ENCODE measurements around the gene CDKN2B. TPM values are rescaled to one million over a fixed set of nuclear protein-coding genes. Genes with fewer than 3 reads are reported as not detected.

The CDKN2B gene
- total and polyA plus RNA-seq, 4 donors = 0.32 to 1.3 (median 0.54) TPM

DNA sequence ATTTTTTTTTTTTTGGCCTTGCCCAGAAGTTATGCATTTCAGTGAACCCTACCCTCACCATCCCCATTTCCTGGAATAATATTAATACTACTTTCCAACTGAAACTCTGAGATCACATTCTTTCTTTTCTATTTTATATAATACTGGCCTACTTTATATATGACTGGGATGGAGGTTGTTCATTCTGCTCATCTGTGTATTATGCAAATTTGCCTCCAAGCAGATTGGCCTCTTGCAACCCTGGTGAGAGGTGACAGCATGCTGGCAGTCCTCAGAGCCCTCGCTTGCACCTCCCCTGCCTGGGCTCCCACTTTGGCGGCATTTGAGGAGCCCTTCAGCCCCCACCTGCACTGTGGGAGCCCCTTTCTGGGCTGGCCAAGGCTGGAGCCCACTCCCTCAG, 50.3 kb downstream of the CDKN2B start:
- peaks cover 0 to 4% (median 0%) of the 10 kb centered on the region in 4 donors for H3K27me3 ChIP-seq (ENCODE audit: control insufficient read depth in 4 of 4, insufficient read depth in 4 of 4, low read length in 3 of 4)

More for the DNA sequence above, 50.3 kb downstream of the CDKN2B start:
- 94% methylated on average over 2 of the region's 2 CpGs for WGBS
- DNase-seq (ENCODE audit: low spot score) = no peak
- no peak overlapping the region for H3K27ac ChIP-seq (ENCODE audit: low read depth in 1 of 2, low read length in 2 of 2)
- H3K9ac ChIP-seq (ENCODE audit: low read depth in 1 of 2, low read length in 2 of 2) = no peak overlapping the region
- H3K9me3 ChIP-seq (ENCODE audit: control insufficient read depth in 4 of 4, low read length in 3 of 4) = no peaks in the 10 kb centered on the region
- no peaks in the 10 kb centered on the region for H3K36me3 ChIP-seq (ENCODE audit: control insufficient read depth in 4 of 4, insufficient read depth in 3 of 4, low read depth in 1 of 4, low read length in 3 of 4)
- TF ChIP-seq RAD21 (IDR thresholded peaks at IDR 0.05) (no peak), FOXA1 (IDR thresholded peaks at IDR 0.05) (no peak)
- TF ChIP-seq, protein P1, sequence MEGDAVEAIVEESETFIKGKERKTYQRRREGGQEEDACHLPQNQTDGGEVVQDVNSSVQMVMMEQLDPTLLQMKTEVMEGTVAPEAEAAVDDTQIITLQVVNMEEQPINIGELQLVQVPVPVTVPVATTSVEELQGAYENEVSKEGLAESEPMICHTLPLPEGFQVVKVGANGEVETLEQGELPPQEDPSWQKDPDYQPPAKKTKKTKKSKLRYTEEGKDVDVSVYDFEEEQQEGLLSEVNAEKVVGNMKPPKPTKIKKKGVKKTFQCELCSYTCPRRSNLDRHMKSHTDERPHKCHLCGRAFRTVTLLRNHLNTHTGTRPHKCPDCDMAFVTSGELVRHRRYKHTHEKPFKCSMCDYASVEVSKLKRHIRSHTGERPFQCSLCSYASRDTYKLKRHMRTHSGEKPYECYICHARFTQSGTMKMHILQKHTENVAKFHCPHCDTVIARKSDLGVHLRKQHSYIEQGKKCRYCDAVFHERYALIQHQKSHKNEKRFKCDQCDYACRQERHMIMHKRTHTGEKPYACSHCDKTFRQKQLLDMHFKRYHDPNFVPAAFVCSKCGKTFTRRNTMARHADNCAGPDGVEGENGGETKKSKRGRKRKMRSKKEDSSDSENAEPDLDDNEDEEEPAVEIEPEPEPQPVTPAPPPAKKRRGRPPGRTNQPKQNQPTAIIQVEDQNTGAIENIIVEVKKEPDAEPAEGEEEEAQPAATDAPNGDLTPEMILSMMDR (IDR thresholded peaks at IDR 0.05; ENCODE audit: low read depth, low read length, missing input control) = no peak
- no peak overlapping the region for H3K4me3 ChIP-seq (ENCODE audit: low read depth in 1 of 3, low read length in 3 of 3)
- no peaks in the 10 kb centered on the region for H3K4me1 ChIP-seq (ENCODE audit: control insufficient read depth in 4 of 4, insufficient read depth in 4 of 4, low read length in 3 of 4)

Small RNA genes lying within 50 kb of the gene (small RNA-seq; reads per million reads assigned to genes)
- gene RF02045 = not detected

Other genes starting within 250 kb of the CDKN2B start
- 10 to 100 TPM; 12.9 to 17.7 TPM for gene MTAP, start 206.7 kb downstream of the CDKN2B start, total RNA-seq
- gene MTAP, start 206.7 kb downstream of the CDKN2B start, polyA plus RNA-seq = 10 to 100 TPM in 1 of 2 donors, 1 to 10 TPM in 1; 8.6 to 12.2 TPM
- gene CDKN2A, start 14.9 kb downstream of the CDKN2B start, total RNA-seq = under 1 TPM; 0.23 to 0.33 TPM
- under 1 TPM; 0.52 to 0.76 TPM for gene CDKN2A, start 14.9 kb downstream of the CDKN2B start, polyA plus RNA-seq
- under 1 TPM in 1 of 2 donors, not detected in 1; 0.42 TPM for gene CDKN2B-AS1, start 14.5 kb downstream of the CDKN2B start, total RNA-seq
- under 1 TPM in 1 of 2 donors, not detected in 1; 0.08 TPM for gene CDKN2B-AS1, start 14.5 kb downstream of the CDKN2B start, polyA plus RNA-seq

Data from liver (tissue), 10 donors.